ENCODE results near the gene GSG1. TPM values are rescaled to one million over a fixed set of nuclear protein-coding genes. Genes with fewer than 3 reads are reported as not detected.

The GSG1 gene
- total RNA-seq, 2 donors from 2014 or later: not detected

- peaks cover 0 to 52% of the 10 kb centered on the region in 2 donors for H3K4me1 ChIP-seq
- peak in 1 of 2 donors; percentile 2 for TF ChIP-seq CTCF (IDR thresholded peaks at IDR 0.05)
- no peaks in the 10 kb centered on the region for H3K36me3 ChIP-seq
- no peaks in the 10 kb centered on the region for H3K27me3 ChIP-seq
- no peaks in the 10 kb centered on the region for H3K9me3 ChIP-seq
- peak overlapping the region; percentile 45 to 58 for H3K4me3 ChIP-seq
- peak; percentile 97 for DNase-seq (ENCODE audit: low spot score)
- peak overlapping the region; percentile 86 to 91 for H3K27ac ChIP-seq
Measured at GRCh38 chr12:13100882-13101769, 2.3 kb downstream of the GSG1 start.

GRCh38 chr12:13100605-13100881 lies 2.9 kb downstream of the GSG1 start:
- H3K4me1 ChIP-seq: peaks cover 0 to 52% of the 10 kb centered on the region in 2 donors
- no peak for TF ChIP-seq CTCF (IDR thresholded peaks at IDR 0.05)
- peak overlapping the region; percentile 45 to 58 for H3K4me3 ChIP-seq

GRCh38 chr12:13099844-13100604 lies 3.4 kb downstream of the GSG1 start:
- no peak for TF ChIP-seq CTCF (IDR thresholded peaks at IDR 0.05)
- no peaks in the 10 kb centered on the region for H3K36me3 ChIP-seq
- no peaks in the 10 kb centered on the region for H3K9me3 ChIP-seq
- peaks cover 0 to 52% of the 10 kb centered on the region in 2 donors for H3K4me1 ChIP-seq
- peak overlapping the region; percentile 86 to 91 for H3K27ac ChIP-seq
- no peaks in the 10 kb centered on the region for H3K27me3 ChIP-seq
- DNase-seq (ENCODE audit: low spot score): no peak
- no peak overlapping the region for H3K4me3 ChIP-seq

More at GRCh38 chr12:13100605-13100881, 2.9 kb downstream of the GSG1 start:
- Histone ChIP-seq H3K9me3 (no peaks in the 10 kb centered on the region), H3K36me3 (no peaks in the 10 kb centered on the region), H3K27me3 (no peaks in the 10 kb centered on the region), H3K27ac (peak overlapping the region; percentile 86 to 91)
- DNase-seq (ENCODE audit: low spot score): no peak

GRCh38 chr12:13099066-13099843 lies 4.2 kb downstream of the GSG1 start:
- Histone ChIP-seq H3K27ac (peak overlapping the region; percentile 86 to 91), H3K4me1 (peaks cover 0 to 52% of the 10 kb centered on the region in 2 donors), H3K36me3 (no peaks in the 10 kb centered on the region), H3K27me3 (no peaks in the 10 kb centered on the region), H3K9me3 (no peaks in the 10 kb centered on the region), H3K4me3 (no peak overlapping the region)
- DNase-seq (ENCODE audit: low spot score): no peak
- TF ChIP-seq CTCF (IDR thresholded peaks at IDR 0.05): no peak

- TF ChIP-seq CTCF (IDR thresholded peaks at IDR 0.05): no peak
- DNase-seq (ENCODE audit: low spot score): no peak
- peaks cover 0 to 56% of the 10 kb centered on the region in 2 donors for H3K4me1 ChIP-seq
- H3K36me3 ChIP-seq: no peaks in the 10 kb centered on the region
- H3K27ac ChIP-seq: peak overlapping the region; percentile 74 to 91
- no peaks in the 10 kb centered on the region for H3K9me3 ChIP-seq
- no peaks in the 10 kb centered on the region for H3K27me3 ChIP-seq
- peak overlapping the region; percentile 3 to 35 for H3K4me3 ChIP-seq
Measured at GRCh38 chr12:13097491-13098011, 5.9 kb downstream of the GSG1 start.
